Nephron (organoid): ENCODE measurements around the gene C4orf54.

Experiments used
- H3K27ac Mint-ChIP-seq, 3 experiments: 2 replicates each; pipeline ENCODE4 v1.8.0; 2020; ENCODE audit warnings: mixed read lengths in 3 of 3, mild to moderate bottlenecking in 2 of 3, moderate library complexity in 1 of 3
- H3K27me3 Mint-ChIP-seq: 2 replicates; pipeline ENCODE4 v1.8.0; 2021; ENCODE audit warnings: low read depth, mild to moderate bottlenecking, moderate library complexity, mixed read lengths
- H3K36me3 Mint-ChIP-seq: 2 replicates; pipeline ENCODE4 v1.8.0; 2020; ENCODE audit warnings: low read depth, mixed read lengths
- H3K4me1 Mint-ChIP-seq: 2 replicates; pipeline ENCODE4 v1.8.0; 2020; ENCODE audit warnings: mixed read lengths
- H3K4me3 Mint-ChIP-seq, 3 experiments: 2 replicates each; pipeline ENCODE4 v1.8.0; 2020; ENCODE audit warnings: mild to moderate bottlenecking in 3 of 3, mixed read lengths in 3 of 3, moderate library complexity in 2 of 3
- H3K9me3 Mint-ChIP-seq: 2 replicates; pipeline ENCODE4 v1.8.0; 2020; ENCODE audit warnings: mixed read lengths
- CTCF ChIP-seq, 3 experiments: fragments of 200-600 bp; sonication (generic); IDR thresholded peaks; one replicate each; pipeline ENCODE4 v1.5.0; 2021; ENCODE audit warnings: antibody characterized with exemption in 3 of 3; ENCODE audit not compliant: unreplicated experiment in 3 of 3

The C4orf54 gene

GRCh38 chr4:99629962-99630554 is 27.6 kb downstream of the C4orf54 start:
- H3K9me3 Mint-ChIP-seq, result no peaks in the 10 kb centered on the region
- H3K27me3 Mint-ChIP-seq, result no peaks in the 10 kb centered on the region
- no peaks in the 10 kb centered on the region for H3K36me3 Mint-ChIP-seq
- H3K27ac Mint-ChIP-seq, result no peak overlapping the region
- TF ChIP-seq CTCF (IDR thresholded peaks at IDR 0.05; ENCODE audit: unreplicated experiment in 3 of 3), result no peak
- no peak overlapping the region for H3K4me3 Mint-ChIP-seq
- H3K4me1 Mint-ChIP-seq, result peaks cover 11% of the 10 kb centered on the region

GRCh38 chr4:99628040-99628439 is 29.6 kb downstream of the C4orf54 start:
- no peak overlapping the region for H3K27ac Mint-ChIP-seq
- no peaks in the 10 kb centered on the region for H3K27me3 Mint-ChIP-seq
- no peaks in the 10 kb centered on the region for H3K9me3 Mint-ChIP-seq

GRCh38 chr4:99625369-99625768 is 32.3 kb downstream of the C4orf54 start:
- Mint-ChIP-seq H3K27ac (no peak overlapping the region), H3K4me1 (peaks cover 12% of the 10 kb centered on the region), H3K4me3 (no peak overlapping the region), H3K27me3 (no peaks in the 10 kb centered on the region), H3K9me3 (no peaks in the 10 kb centered on the region), H3K36me3 (no peaks in the 10 kb centered on the region)
- no peak for TF ChIP-seq CTCF (IDR thresholded peaks at IDR 0.05; ENCODE audit: unreplicated experiment in 3 of 3)

More at GRCh38 chr4:99628040-99628439, 29.6 kb downstream of the C4orf54 start:
- no peak for TF ChIP-seq CTCF (IDR thresholded peaks at IDR 0.05; ENCODE audit: unreplicated experiment in 3 of 3)
- no peaks in the 10 kb centered on the region for H3K36me3 Mint-ChIP-seq
- no peak overlapping the region for H3K4me3 Mint-ChIP-seq
- peaks cover 19% of the 10 kb centered on the region for H3K4me1 Mint-ChIP-seq

GRCh38 chr4:99624141-99624719 is 33.4 kb downstream of the C4orf54 start:
- Mint-ChIP-seq H3K27me3 (no peaks in the 10 kb centered on the region), H3K4me1 (peaks cover 8% of the 10 kb centered on the region), H3K27ac (peak overlapping the region in 1 of 3 experiments; percentile 16), H3K36me3 (no peaks in the 10 kb centered on the region), H3K4me3 (no peak overlapping the region), H3K9me3 (no peaks in the 10 kb centered on the region)
- TF ChIP-seq CTCF (IDR thresholded peaks at IDR 0.05; ENCODE audit: unreplicated experiment in 3 of 3), result no peak

GRCh38 chr4:99622341-99622740 is 35.3 kb downstream of the C4orf54 start:
- Mint-ChIP-seq H3K4me1 (peaks cover 8% of the 10 kb centered on the region), H3K27ac (no peak overlapping the region), H3K27me3 (no peaks in the 10 kb centered on the region), H3K9me3 (no peaks in the 10 kb centered on the region), H3K4me3 (no peak overlapping the region), H3K36me3 (no peaks in the 10 kb centered on the region)
- no peak for TF ChIP-seq CTCF (IDR thresholded peaks at IDR 0.05; ENCODE audit: unreplicated experiment in 3 of 3)

GRCh38 chr4:99617374-99617773 is 40.3 kb downstream of the C4orf54 start:
- Mint-ChIP-seq H3K27me3 (no peaks in the 10 kb centered on the region), H3K4me1 (no peaks in the 10 kb centered on the region), H3K27ac (no peak overlapping the region), H3K9me3 (no peaks in the 10 kb centered on the region), H3K4me3 (no peak overlapping the region), H3K36me3 (no peaks in the 10 kb centered on the region)
- TF ChIP-seq CTCF (IDR thresholded peaks at IDR 0.05; ENCODE audit: unreplicated experiment in 3 of 3), result no peak
